ENCODE measurements around the gene RAB20.

DNA sequence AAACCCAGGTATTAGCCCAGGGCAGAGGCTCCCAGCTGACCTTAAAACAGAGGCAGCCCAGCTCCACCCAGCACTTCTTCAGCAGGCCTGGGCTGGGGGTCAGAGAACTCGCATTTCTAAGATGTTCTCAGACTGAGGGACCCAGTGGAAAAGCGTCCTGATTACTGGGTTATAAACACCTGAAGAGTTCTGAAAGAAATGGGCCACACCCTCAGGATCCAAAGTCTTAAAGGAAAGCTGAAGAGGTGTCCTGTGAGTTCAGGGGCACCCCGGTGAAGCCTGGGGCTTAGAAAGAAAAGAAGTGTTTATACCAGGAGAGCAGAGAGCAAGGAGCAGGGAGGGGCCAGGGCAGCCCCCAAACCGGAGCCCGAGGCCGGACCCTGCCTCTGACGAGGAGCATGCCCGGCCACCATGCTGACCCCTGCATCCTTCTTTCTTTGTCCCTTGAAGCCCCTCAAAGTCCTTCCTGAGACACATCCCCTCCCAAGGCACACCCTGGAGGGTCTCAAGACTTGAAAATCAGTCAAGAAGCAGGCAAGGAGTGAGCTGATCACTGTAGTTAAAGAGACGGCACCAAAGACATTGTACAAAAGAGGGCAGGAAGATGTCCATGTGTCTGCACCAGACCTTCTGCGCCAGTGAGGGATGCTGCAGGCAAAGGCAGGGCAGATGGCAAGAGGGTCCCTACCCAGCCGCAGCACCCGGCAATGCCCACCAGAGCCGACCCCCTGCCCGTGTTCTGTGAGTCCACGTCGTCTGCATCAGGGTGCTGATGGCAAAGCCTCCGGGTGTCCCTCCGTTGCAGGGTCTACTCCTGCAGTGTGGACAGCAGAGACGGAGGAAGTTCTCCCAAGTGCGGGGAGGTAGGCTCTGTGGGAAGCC is 10.6 kb upstream of the RAB20 start:
- TF ChIP-seq, protein P1, sequence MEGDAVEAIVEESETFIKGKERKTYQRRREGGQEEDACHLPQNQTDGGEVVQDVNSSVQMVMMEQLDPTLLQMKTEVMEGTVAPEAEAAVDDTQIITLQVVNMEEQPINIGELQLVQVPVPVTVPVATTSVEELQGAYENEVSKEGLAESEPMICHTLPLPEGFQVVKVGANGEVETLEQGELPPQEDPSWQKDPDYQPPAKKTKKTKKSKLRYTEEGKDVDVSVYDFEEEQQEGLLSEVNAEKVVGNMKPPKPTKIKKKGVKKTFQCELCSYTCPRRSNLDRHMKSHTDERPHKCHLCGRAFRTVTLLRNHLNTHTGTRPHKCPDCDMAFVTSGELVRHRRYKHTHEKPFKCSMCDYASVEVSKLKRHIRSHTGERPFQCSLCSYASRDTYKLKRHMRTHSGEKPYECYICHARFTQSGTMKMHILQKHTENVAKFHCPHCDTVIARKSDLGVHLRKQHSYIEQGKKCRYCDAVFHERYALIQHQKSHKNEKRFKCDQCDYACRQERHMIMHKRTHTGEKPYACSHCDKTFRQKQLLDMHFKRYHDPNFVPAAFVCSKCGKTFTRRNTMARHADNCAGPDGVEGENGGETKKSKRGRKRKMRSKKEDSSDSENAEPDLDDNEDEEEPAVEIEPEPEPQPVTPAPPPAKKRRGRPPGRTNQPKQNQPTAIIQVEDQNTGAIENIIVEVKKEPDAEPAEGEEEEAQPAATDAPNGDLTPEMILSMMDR (IDR thresholded peaks at IDR 0.05) = no peak
- TF ChIP-seq EP300 (IDR thresholded peaks at IDR 0.05) (no peak), POLR2AphosphoS5 (IDR thresholded peaks at IDR 0.05) (no peak), POLR2A (IDR thresholded peaks at IDR 0.05) (no peak)
